HG02870 (cell line): Measurements from ENCODE around the gene LGR4.
"Not testable (repeated sequence)": the region's sequence is repeated elsewhere in the genome, so short reads cannot be mapped to it uniquely, and the experiment has no call there.

Experiments
- ATAC-seq: cut with Tn5 transposase; IDR thresholded peaks from one replicate; pipeline ENCODE4 v1.9.1; 2021; ENCODE audit warnings: mild to moderate bottlenecking, moderate library complexity; ENCODE audit not compliant: unreplicated experiment

The LGR4 gene

GRCh38 chr11:27460158-27460978 lies 12.2 kb downstream of the LGR4 start:
- no peak for ATAC-seq

DNA sequence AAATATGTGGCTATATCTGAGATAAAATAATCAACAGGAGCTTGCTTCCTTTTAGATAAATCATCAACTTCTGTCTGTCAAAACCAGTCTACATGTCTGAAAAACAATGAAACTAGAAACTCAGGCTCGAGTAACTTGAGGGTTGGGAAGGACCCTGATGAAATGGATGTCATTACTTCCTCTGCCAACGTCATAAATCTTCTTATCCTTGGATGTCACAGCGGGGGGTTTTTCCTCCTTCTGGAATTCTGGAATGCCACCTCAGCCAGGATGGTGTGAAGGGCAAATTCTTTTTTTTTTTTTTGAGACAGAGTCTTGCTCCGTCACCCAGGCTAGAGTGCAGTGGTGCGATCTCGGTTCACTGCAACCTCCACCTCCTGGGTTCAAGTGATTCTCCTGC lies 13.4 kb downstream of the LGR4 start:
- no peak for ATAC-seq

DNA sequence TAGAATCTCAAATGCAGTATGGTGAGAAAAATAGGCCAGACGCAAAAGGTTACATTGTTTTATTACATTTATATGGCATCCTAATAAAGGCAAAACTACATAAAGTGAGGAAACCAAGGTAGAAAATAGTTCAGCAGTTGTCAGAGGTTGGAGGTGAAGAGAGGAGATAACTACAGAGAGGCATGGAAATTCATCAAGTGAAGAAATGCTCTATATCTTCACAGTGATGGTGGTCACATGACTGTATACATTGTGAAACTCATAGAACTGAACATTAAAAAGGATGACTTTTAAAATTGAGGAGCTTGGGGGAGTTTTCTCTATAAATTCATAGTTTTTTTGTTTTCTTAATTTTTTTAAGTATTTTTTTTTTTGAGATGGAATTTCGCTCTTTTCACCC lies 14.4 kb downstream of the LGR4 start:
- no peak for ATAC-seq

GRCh38 chr11:27456795-27457329 lies 15.7 kb downstream of the LGR4 start:
- ATAC-seq: no peak

DNA sequence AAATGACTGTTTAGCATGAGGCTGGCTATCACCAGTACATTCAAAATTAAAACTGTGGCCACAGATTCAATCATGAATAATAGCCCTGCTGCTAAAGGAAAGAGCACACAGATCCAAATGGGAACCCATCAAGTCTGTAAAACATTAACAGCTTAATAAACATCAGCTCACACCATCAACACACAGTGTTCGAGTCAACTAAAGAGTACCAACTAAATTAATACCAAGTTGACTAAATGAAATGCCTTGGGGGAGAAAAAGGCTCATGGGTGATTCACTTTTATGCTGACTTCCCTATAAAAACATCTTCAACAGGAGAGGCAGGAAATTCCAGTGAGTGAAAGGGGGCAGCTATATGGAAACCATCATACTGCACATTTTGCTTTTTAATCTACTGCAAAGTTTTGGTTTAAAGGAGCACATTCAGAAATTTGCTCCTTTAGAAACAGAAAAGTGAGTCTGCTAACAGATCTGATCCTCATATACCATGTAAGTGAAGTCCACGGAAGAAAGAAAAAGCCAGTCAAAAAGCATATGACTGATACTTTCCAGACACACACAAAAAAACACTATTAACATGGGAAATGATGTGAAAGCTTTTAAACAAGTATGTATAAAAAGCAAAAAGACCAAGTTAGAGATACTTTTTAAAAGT lies 16.3 kb downstream of the LGR4 start:
- no peak for ATAC-seq

GRCh38 chr11:27455667-27456066 lies 16.9 kb downstream of the LGR4 start:
- no peak for ATAC-seq

- ATAC-seq: no peak
These were observed 18.9 kb downstream of the LGR4 start for GRCh38 chr11:27453701-27454100.

DNA sequence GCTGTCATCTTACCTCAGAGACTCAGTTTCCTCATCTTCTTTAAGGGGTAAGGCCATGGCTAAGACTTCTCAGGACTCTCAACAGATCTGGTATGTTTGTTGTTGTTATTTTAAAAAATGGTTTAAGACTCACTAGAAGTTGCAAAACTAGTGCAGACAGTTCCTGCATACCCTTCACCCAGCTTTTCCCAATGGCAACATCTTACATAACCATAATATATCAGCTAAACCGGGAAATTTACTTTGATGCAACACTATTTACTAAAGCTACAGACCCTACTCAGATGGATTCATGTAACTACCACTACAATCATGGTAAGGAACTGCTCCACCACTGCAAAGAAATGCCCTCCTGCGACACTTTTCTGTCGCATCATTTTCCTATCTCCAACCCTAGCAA lies 20.4 kb downstream of the LGR4 start:
- no peak for ATAC-seq

DNA sequence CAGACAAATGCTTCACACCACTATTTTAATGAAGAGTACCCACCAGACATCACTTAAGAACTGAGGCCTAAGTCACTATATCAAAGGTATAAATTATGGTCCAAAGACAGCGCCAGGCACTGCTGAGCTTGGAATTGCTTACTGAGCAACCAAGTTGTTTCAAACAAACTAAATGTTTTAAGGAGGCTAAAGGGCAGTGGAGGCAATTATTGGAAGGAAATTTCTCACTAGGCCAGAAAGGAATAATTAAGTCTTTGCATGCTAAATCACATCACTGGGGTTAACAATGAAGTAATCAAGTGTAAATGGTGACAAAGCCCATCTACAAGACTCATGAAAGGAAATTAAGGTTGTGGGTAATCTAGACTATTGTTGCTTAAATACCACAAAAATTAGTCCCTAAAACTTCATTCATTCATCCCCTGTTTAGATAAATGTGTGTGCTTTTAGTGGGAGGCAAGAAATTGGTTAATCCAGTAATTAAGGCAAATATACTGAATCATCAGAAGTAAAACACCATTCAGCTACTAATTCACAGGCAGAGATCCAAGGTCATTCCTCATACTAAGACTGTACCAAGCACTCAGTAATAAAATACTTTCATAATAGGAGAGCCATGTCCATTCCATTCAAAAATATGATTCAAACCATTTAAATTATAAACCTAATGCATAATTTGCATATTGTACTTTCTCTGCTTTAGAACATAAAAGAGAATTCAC lies 21.2 kb downstream of the LGR4 start:
- ATAC-seq: no peak

DNA sequence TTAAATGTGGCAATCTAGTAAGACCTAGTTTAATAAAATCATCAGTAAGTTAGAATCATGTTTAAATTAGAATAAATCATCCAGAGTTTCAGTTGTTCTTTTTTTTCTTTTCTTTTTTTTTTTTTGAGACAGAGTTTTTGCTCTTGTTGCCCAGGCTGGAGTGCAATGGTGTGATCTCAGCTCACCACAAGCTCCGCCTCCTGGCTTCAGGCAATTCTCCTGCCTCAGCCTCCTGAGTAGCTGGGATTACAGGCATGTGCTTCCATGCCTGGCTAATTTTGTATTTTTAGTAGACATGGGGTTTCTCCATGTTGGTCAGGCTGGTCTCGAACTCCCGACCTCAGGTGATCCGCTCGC lies 24.4 kb downstream of the LGR4 start:
- not testable (repeated sequence) for ATAC-seq

- ATAC-seq: no peak
These were observed 25.1 kb downstream of the LGR4 start for GRCh38 chr11:27447288-27448183.

- ATAC-seq: no peak
These were observed 27.0 kb downstream of the LGR4 start for GRCh38 chr11:27445625-27446024.

DNA sequence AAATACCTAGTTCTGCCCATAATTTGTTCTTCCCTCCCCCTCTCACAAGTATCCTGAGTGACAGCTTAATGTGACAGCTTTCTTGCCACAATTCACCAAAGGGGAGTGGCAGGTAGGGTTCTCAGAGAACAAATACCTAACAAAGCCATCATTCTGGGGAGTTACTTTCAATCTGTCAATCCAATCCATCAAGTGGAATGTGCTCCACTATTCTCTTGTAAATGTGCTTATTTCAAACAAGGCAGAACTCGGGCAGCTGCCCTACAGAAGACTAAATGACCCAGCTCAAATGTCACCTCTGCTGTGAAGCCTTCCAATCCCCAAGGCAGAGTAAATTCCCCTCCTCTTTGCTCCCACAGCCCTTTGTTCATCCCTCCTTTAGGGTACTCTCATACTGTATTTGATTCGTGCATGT lies 27.8 kb downstream of the LGR4 start:
- ATAC-seq: peak; percentile 48

- ATAC-seq: no peak
These were observed 28.7 kb downstream of the LGR4 start for GRCh38 chr11:27443746-27444507.

GRCh38 chr11:27443227-27443626 lies 29.4 kb downstream of the LGR4 start:
- no peak for ATAC-seq

DNA sequence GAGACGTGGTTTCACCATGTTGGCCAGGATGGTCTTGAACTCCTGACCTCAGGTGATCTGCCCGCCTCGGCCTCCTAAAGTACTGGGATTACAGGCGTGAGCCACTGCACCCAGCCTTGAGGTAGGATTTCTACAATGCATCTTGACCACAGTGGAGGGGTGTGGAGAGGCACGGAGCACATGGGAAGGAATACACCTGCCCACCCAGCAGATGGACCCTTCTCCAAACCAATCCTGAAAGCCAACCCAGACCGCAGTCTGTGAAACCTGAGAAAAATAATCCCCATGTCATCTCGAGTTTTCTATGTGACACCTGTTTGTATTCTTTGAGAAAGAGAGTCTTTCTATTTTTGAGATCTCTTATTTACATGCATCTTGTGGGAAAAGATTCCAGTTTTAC lies 32.5 kb downstream of the LGR4 start:
- ATAC-seq: no peak

- ATAC-seq: no peak
These were observed 34.0 kb downstream of the LGR4 start for GRCh38 chr11:27438595-27438981.

DNA sequence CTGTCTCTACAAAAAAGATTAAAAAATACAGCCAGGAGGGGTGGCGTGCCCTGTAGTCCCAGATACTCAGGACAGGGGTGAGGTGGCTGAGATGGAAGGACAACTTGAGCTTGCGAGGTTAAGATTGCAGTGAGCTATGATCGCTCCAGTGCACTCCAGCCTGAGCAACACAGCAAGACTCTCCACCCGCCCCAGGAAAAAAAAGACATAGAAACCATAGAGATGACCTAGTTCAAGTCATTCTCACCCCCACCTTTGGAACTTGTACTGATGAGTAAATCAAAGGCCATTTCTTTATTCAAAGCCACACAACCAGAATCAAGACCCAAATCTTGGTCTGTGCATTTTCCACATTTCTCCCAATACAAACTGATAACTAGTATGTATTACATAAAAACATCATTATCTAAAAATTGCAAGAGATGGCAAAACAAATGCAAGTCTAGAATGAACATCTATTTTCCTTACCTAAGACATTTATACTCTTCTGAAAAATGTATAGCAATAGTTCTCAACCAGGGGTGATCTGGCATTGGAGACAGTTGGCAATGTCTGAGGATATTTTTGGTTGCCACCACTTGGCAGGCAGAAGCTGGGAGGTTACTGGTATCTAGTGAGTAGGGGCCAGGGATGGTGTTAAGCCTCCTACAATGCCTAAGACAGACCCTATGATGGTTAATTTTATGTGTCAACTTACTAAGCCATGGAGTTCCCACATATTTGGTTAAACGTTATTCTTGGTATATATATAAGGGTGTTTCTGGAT lies 34.6 kb downstream of the LGR4 start:
- ATAC-seq: no peak

GRCh38 chr11:27436916-27437315 lies 35.7 kb downstream of the LGR4 start:
- no peak for ATAC-seq
